Measurements from ENCODE around the gene KLHL20. TPM values are rescaled to one million over a fixed set of nuclear protein-coding genes. Genes with fewer than 3 reads are reported as not detected.
A peak's percentile ranks its signal among the peaks of the same experiment; 100 is the strongest.
"Not testable (repeated sequence)": the region's sequence is repeated elsewhere in the genome, so short reads cannot be mapped to it uniquely, and the experiment has no call there.

Gene KLHL20
- total RNA-seq = 10 to 100 TPM in 5 of 6 donors, 1 to 10 TPM in 1; 8.5 to 37.8 (median 31.3) TPM

GRCh38 chr1:173714759-173715537 is at the start of gene KLHL20:
Gene KLHL20 (plus strand): TSS chr1:173714981. CDS start chr1:173716044, 1,063 bp downstream.
- Histone ChIP-seq H3K4me3 (peak within 1 kb of the TSS; percentile 48 to 77 (median 70)), H3K4me1 (peaks cover 16 to 26% (median 21%) of the 10 kb centered on the region in 4 donors), H3K27ac (peak within 1 kb of the TSS; percentile 91 to 93 (median 92)), H3K27me3 (no peaks in the 10 kb centered on the region), H3K36me3 (peaks cover 0 to 8% (median 0%) of the 10 kb centered on the region in 4 donors), H3K9me3 (no peaks in the 10 kb centered on the region)
- no peak for TF ChIP-seq EP300 (IDR thresholded peaks at IDR 0.05)
- TF ChIP-seq POLR2A (IDR thresholded peaks at IDR 0.05) = peak in 3 of 4 donors; percentile 61 to 82 (median 76)
- TF ChIP-seq POLR2AphosphoS5 (IDR thresholded peaks at IDR 0.05) = peak; percentile 66 to 87
- WGBS, 2 donors = 0% methylated on average over 22 to 32 of the region's 43 CpGs
- ATAC-seq (ENCODE audit: low FRiP score in 2 of 2) (peak; percentile 98 to 99), DNase-seq (peak; percentile 86 to 91)

- WGBS, 2 donors = 92 to 94% methylated on average over 3 of the region's 3 CpGs
- H3K4me1 ChIP-seq = peaks cover 0 to 11% (median 1%) of the 10 kb centered on the region in 4 donors
- H3K27me3 ChIP-seq = no peaks in the 10 kb centered on the region
- H3K9me3 ChIP-seq = no peaks in the 10 kb centered on the region
- no peak overlapping the region for H3K4me3 ChIP-seq
- H3K27ac ChIP-seq = no peak overlapping the region
- ATAC-seq (ENCODE audit: low FRiP score in 2 of 2) (no peak), DNase-seq (no peak)
- no peaks in the 10 kb centered on the region for H3K36me3 ChIP-seq
- TF ChIP-seq CTCF (IDR thresholded peaks at IDR 0.05) (no peak), POLR2A (IDR thresholded peaks at IDR 0.05) (no peak), EP300 (IDR thresholded peaks at IDR 0.05) (no peak), POLR2AphosphoS5 (IDR thresholded peaks at IDR 0.05) (no peak)
Observed at GRCh38 chr1:173666646-173667045, 48.1 kb upstream of the KLHL20 start.

GRCh38 chr1:173669491-173669941 is 45.3 kb upstream of the KLHL20 start, which contains the start of gene ANKRD45:
Gene ANKRD45 (minus strand): TSS chr1:173669851. CDS start chr1:173659418, 10,433 bp downstream.
- no peaks in the 10 kb centered on the region for H3K36me3 ChIP-seq
- peak within 1 kb of the TSS in 3 of 4 donors; percentile 36 to 45 (median 42) for H3K4me3 ChIP-seq
- peaks cover 0 to 11% (median 1%) of the 10 kb centered on the region in 4 donors for H3K4me1 ChIP-seq
- 2 to 3% methylated on average over 21 to 33 of the region's 33 CpGs for WGBS, 2 donors
- H3K27me3 ChIP-seq = no peaks in the 10 kb centered on the region
- DNase-seq (peak; percentile 51 to 85), ATAC-seq (ENCODE audit: low FRiP score in 2 of 2) (peak; percentile 50 to 72)
- no peak for TF ChIP-seq EP300 (IDR thresholded peaks at IDR 0.05)
- TF ChIP-seq CTCF (IDR thresholded peaks at IDR 0.05) = peak in 1 of 6 experiments; percentile 9
- TF ChIP-seq POLR2A (IDR thresholded peaks at IDR 0.05) = no peak
- H3K27ac ChIP-seq = no peak within 1 kb of the TSS
- no peaks in the 10 kb centered on the region for H3K9me3 ChIP-seq

- H3K4me3 ChIP-seq; H3K36me3 ChIP-seq; DNase-seq; H3K9me3 ChIP-seq; H3K27ac ChIP-seq; H3K27me3 ChIP-seq; ATAC-seq (ENCODE audit: low FRiP score in 2 of 2); H3K4me1 ChIP-seq: not testable (repeated sequence)
- WGBS, 2 donors = 92% methylated on average over 2 of the region's 2 CpGs
Observed at GRCh38 chr1:173674496-173674895, 40.3 kb upstream of the KLHL20 start.

- H3K27me3 ChIP-seq; ATAC-seq (ENCODE audit: low FRiP score in 2 of 2); H3K4me1 ChIP-seq; DNase-seq; H3K36me3 ChIP-seq; H3K4me3 ChIP-seq; H3K9me3 ChIP-seq; H3K27ac ChIP-seq: not testable (repeated sequence)
- 87 to 89% methylated on average over 5 of the region's 5 CpGs for WGBS, 2 donors
Observed at GRCh38 chr1:173680152-173680551, 34.6 kb upstream of the KLHL20 start.

GRCh38 chr1:173682184-173682583 is 32.6 kb upstream of the KLHL20 start:
- Histone ChIP-seq H3K4me3 (no peak overlapping the region), H3K27ac (peak overlapping the region in 2 of 4 donors; percentile 7 to 21), H3K36me3 (no peaks in the 10 kb centered on the region), H3K27me3 (no peaks in the 10 kb centered on the region), H3K4me1 (peaks cover 0 to 4% (median 0%) of the 10 kb centered on the region in 4 donors), H3K9me3 (no peaks in the 10 kb centered on the region)
- ATAC-seq (ENCODE audit: low FRiP score in 2 of 2) (no peak), DNase-seq (no peak)
- TF ChIP-seq CTCF (IDR thresholded peaks at IDR 0.05) = no peak

- 65 to 76% methylated on average over 4 of the region's 4 CpGs for WGBS, 2 donors
- peak in 1 of 2 donors; percentile 25 for DNase-seq
Observed at GRCh38 chr1:173683838-173684237, 30.9 kb upstream of the KLHL20 start.

GRCh38 chr1:173685121-173685520 is 29.7 kb upstream of the KLHL20 start:
- not testable (repeated sequence) for H3K4me1 ChIP-seq; H3K4me3 ChIP-seq; ATAC-seq (ENCODE audit: low FRiP score in 2 of 2); H3K27me3 ChIP-seq; DNase-seq; H3K36me3 ChIP-seq; H3K9me3 ChIP-seq; H3K27ac ChIP-seq
- 74 to 94% methylated on average over 3 of the region's 3 CpGs for WGBS, 2 donors

More at GRCh38 chr1:173683838-173684237, 30.9 kb upstream of the KLHL20 start:
- not testable (repeated sequence) for H3K4me1 ChIP-seq; ATAC-seq (ENCODE audit: low FRiP score in 2 of 2); H3K4me3 ChIP-seq; H3K36me3 ChIP-seq; H3K27ac ChIP-seq; H3K9me3 ChIP-seq; H3K27me3 ChIP-seq
